OCI-M1 (cell line): ENCODE data around the gene PLK4.
A peak's percentile ranks its signal among the peaks of the same experiment; 100 is the strongest.
"Not testable (repeated sequence)": the region's sequence is repeated elsewhere in the genome, so short reads cannot be mapped to it uniquely, and the experiment has no call there.

Source experiments
- DNase-seq: peaks from one replicate; lab custom pipeline; 2025; lab: John Stamatoyannopoulos, UW

PLK4 gene

GRCh38 chr4:127880763-127881562 lies at the start of gene PLK4:
Gene PLK4, plus strand, starts transcription at chr4:127880893. Its CDS starts 242 bp downstream, at chr4:127881135.
- peak; percentile 98 for DNase-seq

GRCh38 chr4:127832585-127832984 lies 48.1 kb upstream of the PLK4 start:
- peak; percentile 51 for DNase-seq

GRCh38 chr4:127843704-127844600 lies 36.7 kb upstream of the PLK4 start:
- no peak for DNase-seq

- DNase-seq: no peak
These were observed 36.0 kb upstream of the PLK4 start for GRCh38 chr4:127844601-127845116.

GRCh38 chr4:127846061-127846460 lies 34.6 kb upstream of the PLK4 start:
- DNase-seq: peak; percentile 71

- DNase-seq: no peak
These were observed 33.9 kb upstream of the PLK4 start for GRCh38 chr4:127846765-127847164.

- no peak for DNase-seq
These were observed 31.0 kb upstream of the PLK4 start for GRCh38 chr4:127849505-127850234.

- DNase-seq: no peak
These were observed 28.0 kb upstream of the PLK4 start for GRCh38 chr4:127852661-127853060.

- no peak for DNase-seq
These were observed 24.4 kb upstream of the PLK4 start for GRCh38 chr4:127856196-127856812.

- DNase-seq: no peak
These were observed 23.8 kb upstream of the PLK4 start for GRCh38 chr4:127856813-127857447.

- DNase-seq: no peak
These were observed 23.1 kb upstream of the PLK4 start for GRCh38 chr4:127857641-127858040.

GRCh38 chr4:127868196-127868595 lies 12.5 kb upstream of the PLK4 start:
- no peak for DNase-seq

- DNase-seq: no peak
These were observed 10.4 kb upstream of the PLK4 start for GRCh38 chr4:127870281-127870680.

- peak; percentile 36 for DNase-seq
These were observed 10.0 kb upstream of the PLK4 start for GRCh38 chr4:127870688-127871087.

GRCh38 chr4:127875791-127876190 lies 4.9 kb upstream of the PLK4 start:
- no peak for DNase-seq

GRCh38 chr4:127881563-127881864 lies 821 bp downstream of the PLK4 start:
- no peak for DNase-seq

- no peak for DNase-seq
These were observed 7.9 kb downstream of the PLK4 start for GRCh38 chr4:127888559-127888958.

GRCh38 chr4:127889903-127890302 lies 9.2 kb downstream of the PLK4 start:
- DNase-seq: no peak

GRCh38 chr4:127896069-127896468 lies 15.4 kb downstream of the PLK4 start:
- no peak for DNase-seq

GRCh38 chr4:127896528-127896927 lies 15.8 kb downstream of the PLK4 start:
- no peak for DNase-seq

GRCh38 chr4:127899682-127900081 lies 19.0 kb downstream of the PLK4 start:
- not testable (repeated sequence) for DNase-seq
